ENCODE results near the gene ARHGAP4.

GRCh38 chrX:153964105-153964504, 38.0 kb upstream of the ARHGAP4 start:
- TF ChIP-seq POLR2A (IDR thresholded peaks at IDR 0.05; ENCODE audit: low read depth, low read length) (no peak), POLR2AphosphoS5 (IDR thresholded peaks at IDR 0.05; ENCODE audit: low read depth, low read length) (no peak), TAF1 (IDR thresholded peaks at IDR 0.05; ENCODE audit: low read depth, low read length) (no peak), SPI1 (IDR thresholded peaks at IDR 0.05; ENCODE audit: low read depth, low read length) (no peak), PAX5 (IDR thresholded peaks at IDR 0.05; ENCODE audit: insufficient read depth, low read length, severe bottlenecking) (no peak), POU2F2 (IDR thresholded peaks at IDR 0.05; ENCODE audit: low read depth, low read length) (no peak)
